ENCODE measurements around the gene LRP10.
"Not testable (repeated sequence)": the region's sequence is repeated elsewhere in the genome, so short reads cannot be mapped to it uniquely, and the experiment has no call there.

DNA sequence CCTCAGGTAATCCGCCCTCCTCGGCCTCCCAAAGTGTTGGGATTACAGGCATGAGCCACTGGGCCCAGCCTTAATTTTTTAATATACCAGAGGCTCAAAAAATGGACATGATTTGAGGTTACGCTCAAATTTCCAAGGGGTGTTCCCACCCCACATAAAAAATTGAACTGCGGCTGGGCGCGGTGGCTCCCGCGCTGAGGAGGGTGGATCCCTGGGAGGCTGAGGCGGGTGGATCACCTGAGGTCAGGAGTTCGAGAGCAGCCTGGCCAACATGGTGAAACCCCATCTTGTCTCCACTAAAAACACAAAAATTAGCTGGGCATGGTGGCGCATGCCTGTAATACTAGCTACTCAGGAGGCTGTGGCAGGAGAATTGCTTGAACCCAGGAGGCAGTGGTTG lies 17.2 kb upstream of the LRP10 start:
- TF ChIP-seq, protein P1, sequence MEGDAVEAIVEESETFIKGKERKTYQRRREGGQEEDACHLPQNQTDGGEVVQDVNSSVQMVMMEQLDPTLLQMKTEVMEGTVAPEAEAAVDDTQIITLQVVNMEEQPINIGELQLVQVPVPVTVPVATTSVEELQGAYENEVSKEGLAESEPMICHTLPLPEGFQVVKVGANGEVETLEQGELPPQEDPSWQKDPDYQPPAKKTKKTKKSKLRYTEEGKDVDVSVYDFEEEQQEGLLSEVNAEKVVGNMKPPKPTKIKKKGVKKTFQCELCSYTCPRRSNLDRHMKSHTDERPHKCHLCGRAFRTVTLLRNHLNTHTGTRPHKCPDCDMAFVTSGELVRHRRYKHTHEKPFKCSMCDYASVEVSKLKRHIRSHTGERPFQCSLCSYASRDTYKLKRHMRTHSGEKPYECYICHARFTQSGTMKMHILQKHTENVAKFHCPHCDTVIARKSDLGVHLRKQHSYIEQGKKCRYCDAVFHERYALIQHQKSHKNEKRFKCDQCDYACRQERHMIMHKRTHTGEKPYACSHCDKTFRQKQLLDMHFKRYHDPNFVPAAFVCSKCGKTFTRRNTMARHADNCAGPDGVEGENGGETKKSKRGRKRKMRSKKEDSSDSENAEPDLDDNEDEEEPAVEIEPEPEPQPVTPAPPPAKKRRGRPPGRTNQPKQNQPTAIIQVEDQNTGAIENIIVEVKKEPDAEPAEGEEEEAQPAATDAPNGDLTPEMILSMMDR (IDR thresholded peaks at IDR 0.05) = not testable (repeated sequence)
- not testable (repeated sequence) for TF ChIP-seq POLR2AphosphoS5 (IDR thresholded peaks at IDR 0.05)
